NT2/D1 (cell line): ENCODE results near the gene PREPL.

Source experiments
- SUZ12 ChIP-seq: IDR thresholded peaks from 2 replicates; pipeline ENCODE4 v1.6.1; 2011; ENCODE audit not compliant: insufficient read length, insufficient read depth; ENCODE audit errors: extremely low read depth
- YY1 ChIP-seq: IDR thresholded peaks from 2 replicates; pipeline ENCODE4 v1.6.1; 2011; ENCODE audit not compliant: insufficient read length, insufficient read depth
- ZNF274 ChIP-seq: IDR thresholded peaks from 2 replicates; pipeline ENCODE4 v1.6.1; 2011; ENCODE audit warnings: mild to moderate bottlenecking, low read depth, low read length

- TF ChIP-seq ZNF274 (no peak), SUZ12 (no peak), YY1 (no peak)
Measured at GRCh38 chr2:44291281-44292248, 69.7 kb downstream of the PREPL start.
